Activated T-cell treated with anti-CD3 and anti-CD28 coated beads for 1 hour (primary cell): ENCODE measurements around the gene LEF1.

Experiments used
- DNase-seq: peaks from one replicate; pipeline ENCODE4 v3.0.0-alpha.2; 2020; ENCODE audit warnings: low read depth

LEF1 gene

GRCh38 chr4:108146819-108147218, 21.9 kb downstream of the LEF1 start:
- no peak for DNase-seq

- DNase-seq = no peak
Observed at GRCh38 chr4:108146336-108146735, 22.4 kb downstream of the LEF1 start.

GRCh38 chr4:108144451-108144850, 24.3 kb downstream of the LEF1 start:
- DNase-seq = no peak

GRCh38 chr4:108143515-108143914, 25.2 kb downstream of the LEF1 start:
- DNase-seq = no peak

- no peak for DNase-seq
Observed at GRCh38 chr4:108142870-108143269, 25.9 kb downstream of the LEF1 start.

GRCh38 chr4:108141213-108141950, 27.4 kb downstream of the LEF1 start:
- DNase-seq = no peak

- DNase-seq = no peak
Observed at GRCh38 chr4:108140328-108140727, 28.4 kb downstream of the LEF1 start.

GRCh38 chr4:108139089-108139488, 29.6 kb downstream of the LEF1 start:
- DNase-seq = no peak

- DNase-seq = no peak
Observed at GRCh38 chr4:108135549-108136209, 33.1 kb downstream of the LEF1 start.

GRCh38 chr4:108130955-108131354, 37.8 kb downstream of the LEF1 start:
- DNase-seq = no peak

GRCh38 chr4:108129196-108129595, 39.5 kb downstream of the LEF1 start:
- DNase-seq = no peak

GRCh38 chr4:108126806-108127205, 41.9 kb downstream of the LEF1 start:
- no peak for DNase-seq

- DNase-seq = no peak
Observed at GRCh38 chr4:108120789-108121188, 47.9 kb downstream of the LEF1 start.

- no peak for DNase-seq
Observed at GRCh38 chr4:108119199-108119800, 49.4 kb downstream of the LEF1 start.

- DNase-seq = no peak
Observed at GRCh38 chr4:108118505-108118904, 50.2 kb downstream of the LEF1 start.

GRCh38 chr4:108117418-108118182, 51.1 kb downstream of the LEF1 start:
- no peak for DNase-seq

- no peak for DNase-seq
Observed at GRCh38 chr4:108116423-108117168, 52.1 kb downstream of the LEF1 start.

GRCh38 chr4:108115168-108115526, 53.6 kb downstream of the LEF1 start:
- DNase-seq = no peak

GRCh38 chr4:108114503-108114902, 54.2 kb downstream of the LEF1 start:
- DNase-seq = no peak

GRCh38 chr4:108113229-108113628, 55.5 kb downstream of the LEF1 start:
- peak; percentile 36 for DNase-seq

GRCh38 chr4:108111781-108112180, 57.0 kb downstream of the LEF1 start:
- no peak for DNase-seq

- no peak for DNase-seq
Observed at GRCh38 chr4:108110450-108110849, 58.3 kb downstream of the LEF1 start.
